PC-9 (cell line): ENCODE measurements around the gene CD300C. TPM values are rescaled to one million over a fixed set of nuclear protein-coding genes. Genes with fewer than 3 reads are reported as not detected.
"Not testable (repeated sequence)": the region's sequence is repeated elsewhere in the genome, so short reads cannot be mapped to it uniquely, and the experiment has no call there.

Source experiments
- BruUV-seq: library from RNA; stranded (reverse); fragments of 400-500 nt; replicated peaks from 2 replicates; lab custom pipeline; 2021; lab: Mats Ljungman, UMichigan
- CTCF ChIA-PET: fragments of 300-600 bp; sonication (Branson Sonifier 250); formaldehyde crosslinking; loops from one replicate; lab custom pipeline; 2022; ENCODE audit warnings: antibody characterized with exemption; lab: Charles Lee
- POLR2A ChIA-PET: fragments of 300-600 bp; sonication (Branson Sonifier 250); formaldehyde crosslinking; loops from one replicate; lab custom pipeline; 2022; ENCODE audit warnings: antibody characterized with exemption; ENCODE audit not compliant: unreplicated experiment; lab: Charles Lee
- DNase-seq, 2 experiments: peaks; one replicate each; pipeline versions ENCODE4 v3.0.0 to v3.0.0-alpha.2; 2015 to 2022; ENCODE audit warnings: mixed read lengths in 1 of 2
- H2AFZ ChIP-seq: fragments of 200-600 bp; sonication (generic); 2 replicates; pipeline ENCODE4 v1.8.1; 2017; ENCODE audit warnings: antibody characterized with exemption
- H3F3A ChIP-seq: fragments of 200-600 bp; sonication (generic); 2 replicates; pipeline ENCODE4 v1.8.1; 2017; ENCODE audit warnings: antibody characterized with exemption, mild to moderate bottlenecking, low read depth; ENCODE audit not compliant: insufficient read depth
- H3K27ac ChIP-seq: fragments of 200-600 bp; sonication (generic); 2 replicates; pipeline ENCODE4 v1.6.1; 2016; ENCODE audit warnings: mixed run types
- H3K27me3 ChIP-seq: fragments of 200-600 bp; sonication (generic); 2 replicates; pipeline ENCODE4 v1.6.1; 2016; ENCODE audit warnings: low read depth, mixed run types; ENCODE audit not compliant: insufficient read depth
- H3K36me3 ChIP-seq: fragments of 200-600 bp; sonication (generic); 2 replicates; pipeline ENCODE4 v1.6.1; 2016; ENCODE audit warnings: low read depth, mixed run types
- H3K4me1 ChIP-seq: fragments of 200-600 bp; sonication (generic); replicated peaks from 2 replicates; pipeline ENCODE4 v1.6.1; 2016; ENCODE audit warnings: mixed run types; ENCODE audit not compliant: insufficient read depth
- H3K4me2 ChIP-seq: fragments of 200-600 bp; sonication (generic); 2 replicates; pipeline ENCODE4 v1.6.1; 2017; ENCODE audit warnings: mixed run types
- H3K4me3 ChIP-seq: fragments of 200-600 bp; sonication (generic); 2 replicates; pipeline ENCODE4 v1.6.1; 2016; ENCODE audit warnings: mixed run types
- H3K79me2 ChIP-seq: fragments of 200-600 bp; sonication (generic); 2 replicates; pipeline ENCODE4 v1.6.1; 2017; ENCODE audit warnings: low read depth, mixed run types
- H3K9me2 ChIP-seq: fragments of 200-600 bp; sonication (generic); 2 replicates; pipeline ENCODE4 v1.8.1; 2017; ENCODE audit warnings: mild to moderate bottlenecking; ENCODE audit not compliant: insufficient read depth
- H3K9me3 ChIP-seq: fragments of 200-600 bp; sonication (generic); 2 replicates; pipeline ENCODE4 v1.8.1; 2016; ENCODE audit warnings: low read depth; ENCODE audit not compliant: insufficient read depth
- H4K20me1 ChIP-seq: fragments of 200-600 bp; sonication (generic); 2 replicates; pipeline ENCODE4 v1.8.1; 2017; ENCODE audit not compliant: insufficient read depth
- CTCF ChIP-seq: fragments of 200-600 bp; sonication (generic); conservative IDR thresholded peaks from 2 replicates; pipeline ENCODE4 v1.6.1; 2017; ENCODE audit warnings: mixed run types, antibody characterized with exemption, mild to moderate bottlenecking, moderate library complexity
- EZH2 ChIP-seq: fragments of 200-600 bp; sonication (generic); IDR thresholded peaks from 2 replicates; pipeline ENCODE4 v1.8.0; 2017; ENCODE audit warnings: antibody characterized with exemption, low read depth
- intact Hi-C: fragments of 100-400 bp; cut with micrococcal nuclease; formaldehyde crosslinking; loops from one replicate; pipeline ENCODE4 v1.10.0; 2022; ENCODE audit not compliant: unreplicated experiment
- total RNA-seq: library from RNA; stranded (reverse); gene quantifications from 2 replicates; pipeline ENCODE4 v1.2.3, GENCODE V29; 2021

The CD300C gene
- total RNA-seq, 1 experiment from 2014 or later, result not detected

GRCh38 chr17:74574489-74575142, 28.7 kb upstream of the CD300C start:
- no peak overlapping the region for H3K4me2 ChIP-seq
- no TSS peak for BruUV-seq
- no peaks in the 10 kb centered on the region for H3F3A ChIP-seq
- ChIA-PET POLR2A (no interaction called here), CTCF (no interaction called here)
- H4K20me1 ChIP-seq, result no peaks in the 10 kb centered on the region
- H2AFZ ChIP-seq, result no peak overlapping the region
- H3K27ac ChIP-seq, result no peak overlapping the region
- no peaks in the 10 kb centered on the region for H3K36me3 ChIP-seq
- no peak for DNase-seq
- H3K9me2 ChIP-seq, result no peaks in the 10 kb centered on the region
- no peaks in the 10 kb centered on the region for H3K79me2 ChIP-seq
- H3K9me3 ChIP-seq, result no peaks in the 10 kb centered on the region
- TF ChIP-seq CTCF (no peak), EZH2 (no peak)
- no peaks in the 10 kb centered on the region for H3K4me1 ChIP-seq
- H3K4me3 ChIP-seq, result no peak overlapping the region
- peaks cover 92% of the 10 kb centered on the region for H3K27me3 ChIP-seq
- intact Hi-C loops, result no loop called here

- DNase-seq, H3K79me2 ChIP-seq, CTCF ChIA-PET, H3K27ac ChIP-seq, H2AFZ ChIP-seq, H4K20me1 ChIP-seq, H3K4me1 ChIP-seq, intact Hi-C loops, BruUV-seq, H3K9me3 ChIP-seq, H3K4me2 ChIP-seq, H3K36me3 ChIP-seq, H3K9me2 ChIP-seq, H3K4me3 ChIP-seq, H3F3A ChIP-seq, POLR2A ChIA-PET: not testable (repeated sequence)
- peaks cover 83% of the 10 kb centered on the region for H3K27me3 ChIP-seq
Observed at GRCh38 chr17:74573635-74574034, 27.7 kb upstream of the CD300C start.

GRCh38 chr17:74573169-74573568, 27.3 kb upstream of the CD300C start:
- no peak overlapping the region for H3K4me2 ChIP-seq
- no peaks in the 10 kb centered on the region for H3K4me1 ChIP-seq
- BruUV-seq, result no TSS peak
- POLR2A ChIA-PET, result no interaction called here
- no peaks in the 10 kb centered on the region for H3K36me3 ChIP-seq
- no peaks in the 10 kb centered on the region for H4K20me1 ChIP-seq
- no peak overlapping the region for H3K27ac ChIP-seq
- intact Hi-C loops, result no loop called here
- no peaks in the 10 kb centered on the region for H3K79me2 ChIP-seq
- no peak for DNase-seq
- no peak overlapping the region for H3K4me3 ChIP-seq
- no peak overlapping the region for H2AFZ ChIP-seq
- CTCF ChIA-PET, result no interaction called here
- H3K9me2 ChIP-seq, result no peaks in the 10 kb centered on the region
- H3K9me3 ChIP-seq, result no peaks in the 10 kb centered on the region
- no peaks in the 10 kb centered on the region for H3F3A ChIP-seq
- TF ChIP-seq CTCF (no peak), EZH2 (no peak)
- peaks cover 79% of the 10 kb centered on the region for H3K27me3 ChIP-seq
